ENCODE results near the gene MCOLN2. TPM values are rescaled to one million over a fixed set of nuclear protein-coding genes. Genes with fewer than 3 reads are reported as not detected.
"Not testable (repeated sequence)": the region's sequence is repeated elsewhere in the genome, so short reads cannot be mapped to it uniquely, and the experiment has no call there.

MCOLN2 gene
- total RNA-seq, 1 experiment from 2014 or later, result 1.7 TPM

- no peaks in the 10 kb centered on the region for H3K36me3 ChIP-seq (ENCODE audit: insufficient read depth, low read length, poor library complexity, severe bottlenecking)
- H3K4me1 ChIP-seq (ENCODE audit: insufficient read depth, low read length, poor library complexity, severe bottlenecking), result no peaks in the 10 kb centered on the region
- no peaks in the 10 kb centered on the region for H3K27me3 ChIP-seq (replicated peaks; ENCODE audit: insufficient read depth, low read depth, low read length, poor library complexity)
- intact Hi-C loops (cut with micrococcal nuclease; ENCODE audit: unreplicated experiment), result no loop called here
- TF ChIP-seq CTCF (conservative IDR thresholded peaks at IDR 0.05; ENCODE audit: low read depth, low read length) (no peak), EZH2 (IDR thresholded peaks at IDR 0.05; ENCODE audit: borderline replicate concordance, low read depth, low read length, poor library complexity, severe bottlenecking) (no peak)
- H3K27ac ChIP-seq (ENCODE audit: low read depth, low read length, poor library complexity, severe bottlenecking), result no peak overlapping the region
- no TSS peak for BruUV-seq (replicated peaks)
- no peak overlapping the region for H3K4me3 ChIP-seq (ENCODE audit: low read depth, low read length, poor library complexity, severe bottlenecking)
- CTCF ChIA-PET, result no interaction called here
- POLR2A ChIA-PET (ENCODE audit: low non-redundant PET), result no interaction called here
- no peak for DNase-seq (ENCODE audit: low spot score)
- H3K9me3 ChIP-seq (ENCODE audit: low read depth, low read length, poor library complexity, severe bottlenecking), result no peaks in the 10 kb centered on the region
These were observed 25.8 kb upstream of the MCOLN2 start for GRCh38 chr1:85022700-85023099.

- CTCF ChIA-PET, result no interaction called here
- no peaks in the 10 kb centered on the region for H3K4me1 ChIP-seq (ENCODE audit: insufficient read depth, low read length, poor library complexity, severe bottlenecking)
These were observed 23.1 kb upstream of the MCOLN2 start for GRCh38 chr1:85019994-85020393.

GRCh38 chr1:85015826-85016225, 18.9 kb upstream of the MCOLN2 start:
- no peak overlapping the region for H3K27ac ChIP-seq (ENCODE audit: low read depth, low read length, poor library complexity, severe bottlenecking)
- POLR2A ChIA-PET (ENCODE audit: low non-redundant PET), result no interaction called here
- no peak overlapping the region for H3K4me3 ChIP-seq (ENCODE audit: low read depth, low read length, poor library complexity, severe bottlenecking)
- no peak for DNase-seq (ENCODE audit: low spot score)
- no peaks in the 10 kb centered on the region for H3K36me3 ChIP-seq (ENCODE audit: insufficient read depth, low read length, poor library complexity, severe bottlenecking)
- BruUV-seq (replicated peaks), result no TSS peak
- CTCF ChIA-PET, result no interaction called here
- intact Hi-C loops (cut with micrococcal nuclease; ENCODE audit: unreplicated experiment), result no loop called here
- H3K27me3 ChIP-seq (replicated peaks; ENCODE audit: insufficient read depth, low read depth, low read length, poor library complexity), result peaks cover 4% of the 10 kb centered on the region
- peaks cover 6% of the 10 kb centered on the region for H3K9me3 ChIP-seq (ENCODE audit: low read depth, low read length, poor library complexity, severe bottlenecking)
- H3K4me1 ChIP-seq (ENCODE audit: insufficient read depth, low read length, poor library complexity, severe bottlenecking), result no peaks in the 10 kb centered on the region
- TF ChIP-seq CTCF (conservative IDR thresholded peaks at IDR 0.05; ENCODE audit: low read depth, low read length) (no peak), EZH2 (IDR thresholded peaks at IDR 0.05; ENCODE audit: borderline replicate concordance, low read depth, low read length, poor library complexity, severe bottlenecking) (no peak)

More at GRCh38 chr1:85019994-85020393, 23.1 kb upstream of the MCOLN2 start:
- peaks cover 2% of the 10 kb centered on the region for H3K9me3 ChIP-seq (ENCODE audit: low read depth, low read length, poor library complexity, severe bottlenecking)
- no peaks in the 10 kb centered on the region for H3K36me3 ChIP-seq (ENCODE audit: insufficient read depth, low read length, poor library complexity, severe bottlenecking)
- no peak for DNase-seq (ENCODE audit: low spot score)
- intact Hi-C loops (cut with micrococcal nuclease; ENCODE audit: unreplicated experiment), result no loop called here
- no peaks in the 10 kb centered on the region for H3K27me3 ChIP-seq (replicated peaks; ENCODE audit: insufficient read depth, low read depth, low read length, poor library complexity)
- TF ChIP-seq EZH2 (IDR thresholded peaks at IDR 0.05; ENCODE audit: borderline replicate concordance, low read depth, low read length, poor library complexity, severe bottlenecking), result no peak
- TF ChIP-seq CTCF (conservative IDR thresholded peaks at IDR 0.05; ENCODE audit: low read depth, low read length), result no peak
- H3K27ac ChIP-seq (ENCODE audit: low read depth, low read length, poor library complexity, severe bottlenecking), result no peak overlapping the region
- BruUV-seq (replicated peaks), result no TSS peak
- H3K4me3 ChIP-seq (ENCODE audit: low read depth, low read length, poor library complexity, severe bottlenecking), result no peak overlapping the region
- POLR2A ChIA-PET (ENCODE audit: low non-redundant PET), result no interaction called here

- H3K27ac ChIP-seq (ENCODE audit: low read depth, low read length, poor library complexity, severe bottlenecking); DNase-seq (ENCODE audit: low spot score); H3K9me3 ChIP-seq (ENCODE audit: low read depth, low read length, poor library complexity, severe bottlenecking); H3K4me3 ChIP-seq (ENCODE audit: low read depth, low read length, poor library complexity, severe bottlenecking); H3K36me3 ChIP-seq (ENCODE audit: insufficient read depth, low read length, poor library complexity, severe bottlenecking); H3K4me1 ChIP-seq (ENCODE audit: insufficient read depth, low read length, poor library complexity, severe bottlenecking); CTCF ChIA-PET; intact Hi-C loops (cut with micrococcal nuclease; ENCODE audit: unreplicated experiment); BruUV-seq (replicated peaks); POLR2A ChIA-PET (ENCODE audit: low non-redundant PET): not testable (repeated sequence)
- H3K27me3 ChIP-seq (replicated peaks; ENCODE audit: insufficient read depth, low read depth, low read length, poor library complexity), result peaks cover 29% of the 10 kb centered on the region
These were observed 8.7 kb upstream of the MCOLN2 start for GRCh38 chr1:85005641-85006040.

Measured in A673 (cell line).